ENCODE measurements around the gene BEGAIN. TPM values are rescaled to one million over a fixed set of nuclear protein-coding genes. Genes with fewer than 3 reads are reported as not detected.

BEGAIN gene
- total RNA-seq, 4 donors from 2014 or later, result 9.6 to 17.0 (median 11.6) TPM

GRCh38 chr14:100575266-100575995 lies 11.8 kb downstream of the BEGAIN start:
- Histone ChIP-seq H3K4me3 (no peak overlapping the region), H3K36me3 (no peaks in the 10 kb centered on the region), H3K27ac (no peak overlapping the region), H3K9me3 (peaks cover 0 to 5% (median 0%) of the 10 kb centered on the region in 4 donors), H3K27me3 (peaks cover 0 to 26% of the 10 kb centered on the region in 2 donors), H3K4me1 (no peaks in the 10 kb centered on the region)
- DNase-seq (ENCODE audit: low spot score in 2 of 2), result no peak
- TF ChIP-seq CTCF (IDR thresholded peaks at IDR 0.05) (no peak), EP300 (IDR thresholded peaks at IDR 0.05) (no peak), POLR2A (IDR thresholded peaks at IDR 0.05) (no peak)
- WGBS, 2 donors, result 81 to 89% methylated on average over 10 to 11 of the region's 11 CpGs

GRCh38 chr14:100574642-100575031 lies 12.6 kb downstream of the BEGAIN start:
- Histone ChIP-seq H3K36me3 (no peaks in the 10 kb centered on the region), H3K9me3 (peaks cover 0 to 5% (median 0%) of the 10 kb centered on the region in 4 donors), H3K27ac (no peak overlapping the region), H3K4me3 (no peak overlapping the region), H3K4me1 (no peaks in the 10 kb centered on the region), H3K27me3 (peaks cover 0 to 34% of the 10 kb centered on the region in 2 donors)
- DNase-seq (ENCODE audit: low spot score in 2 of 2), result no peak
- WGBS, 2 donors, result 28 to 45% methylated on average over 6 to 7 of the region's 7 CpGs
- TF ChIP-seq CTCF (IDR thresholded peaks at IDR 0.05) (no peak), EP300 (IDR thresholded peaks at IDR 0.05) (no peak), POLR2A (IDR thresholded peaks at IDR 0.05) (no peak)

DNA sequence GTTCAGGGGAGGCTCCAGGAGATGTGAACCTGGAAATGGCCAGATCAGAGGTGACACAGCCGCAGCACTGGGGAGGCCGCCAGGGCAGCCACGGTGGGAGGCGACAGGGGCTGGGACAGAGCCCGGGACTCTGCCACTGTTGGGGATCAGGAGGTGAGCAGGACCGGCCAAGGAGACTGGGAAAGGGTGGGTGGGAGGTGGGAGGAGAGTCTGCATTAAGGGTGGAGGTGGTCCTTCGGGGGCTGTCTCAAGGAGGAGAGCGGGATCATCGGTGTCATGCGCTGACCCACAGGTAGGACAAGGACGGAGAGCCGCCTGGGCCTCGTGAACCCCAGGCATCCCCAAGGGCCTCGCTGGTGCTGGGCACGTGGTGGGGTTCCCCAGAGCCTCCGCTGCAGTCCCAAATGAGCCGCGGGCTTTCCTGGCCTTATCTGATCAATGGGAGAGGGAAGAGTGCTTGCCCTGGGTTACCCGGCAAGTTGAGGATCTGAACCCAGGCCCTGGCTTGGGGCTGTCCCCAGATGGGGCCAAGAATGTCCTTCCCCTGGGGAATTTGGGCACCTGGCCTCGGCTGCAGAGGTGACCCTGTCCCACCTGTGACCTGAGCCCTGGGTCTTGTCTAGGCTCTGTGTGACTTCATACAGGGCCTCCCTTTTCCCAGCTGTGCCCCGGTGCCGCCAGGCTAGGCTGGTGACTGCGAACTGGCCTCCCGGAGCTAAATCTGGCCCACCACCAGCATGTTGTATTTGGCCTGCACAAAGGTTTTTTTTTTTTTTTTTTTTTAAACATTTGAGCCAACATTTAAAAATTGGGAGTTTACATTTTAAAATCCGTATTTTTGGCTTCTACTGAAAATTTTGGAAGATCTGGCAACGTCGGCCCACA lies 13.2 kb downstream of the BEGAIN start:
- H3K36me3 ChIP-seq, result no peaks in the 10 kb centered on the region
- peaks cover 0 to 3% (median 0%) of the 10 kb centered on the region in 4 donors for H3K4me1 ChIP-seq
- 66 to 78% methylated on average over 26 to 27 of the region's 27 CpGs for WGBS, 2 donors
- DNase-seq (ENCODE audit: low spot score in 2 of 2), result no peak
- peaks cover 0 to 40% of the 10 kb centered on the region in 2 donors for H3K27me3 ChIP-seq
- H3K9me3 ChIP-seq, result peaks cover 0 to 5% (median 0%) of the 10 kb centered on the region in 4 donors
- TF ChIP-seq CTCF (IDR thresholded peaks at IDR 0.05) (no peak), POLR2A (IDR thresholded peaks at IDR 0.05) (no peak), EP300 (IDR thresholded peaks at IDR 0.05) (no peak)
- no peak overlapping the region for H3K4me3 ChIP-seq
- no peak overlapping the region for H3K27ac ChIP-seq

GRCh38 chr14:100573002-100573756 lies 14.0 kb downstream of the BEGAIN start:
- Histone ChIP-seq H3K36me3 (no peaks in the 10 kb centered on the region), H3K27me3 (peaks cover 0 to 44% of the 10 kb centered on the region in 2 donors), H3K9me3 (peaks cover 0 to under 1% (median 0%) of the 10 kb centered on the region in 4 donors), H3K4me3 (no peak overlapping the region), H3K4me1 (peaks cover 0 to 10% (median 4%) of the 10 kb centered on the region in 4 donors), H3K27ac (no peak overlapping the region)
- WGBS, 2 donors, result 23 to 28% methylated on average over 11 to 18 of the region's 18 CpGs
- no peak for DNase-seq (ENCODE audit: low spot score in 2 of 2)
- TF ChIP-seq CTCF (IDR thresholded peaks at IDR 0.05), result no peak
- no peak for TF ChIP-seq POLR2A (IDR thresholded peaks at IDR 0.05)
- no peak for TF ChIP-seq EP300 (IDR thresholded peaks at IDR 0.05)
